ENCODE measurements around the gene PRADC1.

Gene PRADC1

GRCh38 chr2:73212448-73213176, 20.4 kb downstream of the PRADC1 start:
- Histone ChIP-seq H3K9me3 (no peaks in the 10 kb centered on the region), H3K27me3 (no peaks in the 10 kb centered on the region), H3K4me1 (no peaks in the 10 kb centered on the region), H3K4me3 (ENCODE audit: low read depth, low read length) (no peak overlapping the region), H3K36me3 (no peaks in the 10 kb centered on the region)
- peak; percentile 56 for DNase-seq
- TF ChIP-seq CTCF (IDR thresholded peaks at IDR 0.05; ENCODE audit: low read depth, low read length): peak; percentile 76

- H3K36me3 ChIP-seq: no peaks in the 10 kb centered on the region
- no peak for TF ChIP-seq CTCF (IDR thresholded peaks at IDR 0.05; ENCODE audit: low read depth, low read length)
These were observed 21.0 kb downstream of the PRADC1 start for GRCh38 chr2:73212098-73212447.

GRCh38 chr2:73210696-73211095, 22.3 kb downstream of the PRADC1 start:
- no peak for DNase-seq
- no peaks in the 10 kb centered on the region for H3K9me3 ChIP-seq
- H3K4me1 ChIP-seq: no peaks in the 10 kb centered on the region
- no peaks in the 10 kb centered on the region for H3K36me3 ChIP-seq
- H3K27me3 ChIP-seq: peaks cover 3% of the 10 kb centered on the region; the same call in 1 of the 2 replicates
- no peak for TF ChIP-seq CTCF (IDR thresholded peaks at IDR 0.05; ENCODE audit: low read depth, low read length)
- H3K4me3 ChIP-seq (ENCODE audit: low read depth, low read length): no peak overlapping the region

More at GRCh38 chr2:73212098-73212447, 21.0 kb downstream of the PRADC1 start:
- Histone ChIP-seq H3K4me1 (no peaks in the 10 kb centered on the region), H3K4me3 (ENCODE audit: low read depth, low read length) (no peak overlapping the region), H3K9me3 (no peaks in the 10 kb centered on the region), H3K27me3 (no peaks in the 10 kb centered on the region)
- DNase-seq: no peak

- Histone ChIP-seq H3K27me3 (peaks cover 5% of the 10 kb centered on the region), H3K4me1 (no peaks in the 10 kb centered on the region), H3K9me3 (no peaks in the 10 kb centered on the region), H3K4me3 (ENCODE audit: low read depth, low read length) (no peak overlapping the region), H3K36me3 (no peaks in the 10 kb centered on the region)
- no peak for DNase-seq
- TF ChIP-seq CTCF (IDR thresholded peaks at IDR 0.05; ENCODE audit: low read depth, low read length): no peak
These were observed 23.0 kb downstream of the PRADC1 start for GRCh38 chr2:73210019-73210418.

- Histone ChIP-seq H3K36me3 (no peaks in the 10 kb centered on the region), H3K9me3 (no peaks in the 10 kb centered on the region), H3K4me3 (ENCODE audit: low read depth, low read length) (no peak overlapping the region), H3K27me3 (peaks cover 18% of the 10 kb centered on the region), H3K4me1 (no peaks in the 10 kb centered on the region)
- TF ChIP-seq CTCF (IDR thresholded peaks at IDR 0.05; ENCODE audit: low read depth, low read length): no peak
- DNase-seq: no peak
These were observed 24.8 kb downstream of the PRADC1 start for GRCh38 chr2:73208258-73208657.

GRCh38 chr2:73205611-73206010, 27.4 kb downstream of the PRADC1 start:
- no peak for DNase-seq
- H3K4me1 ChIP-seq: no peaks in the 10 kb centered on the region
- no peaks in the 10 kb centered on the region for H3K36me3 ChIP-seq
- no peak for TF ChIP-seq CTCF (IDR thresholded peaks at IDR 0.05; ENCODE audit: low read depth, low read length)
- no peaks in the 10 kb centered on the region for H3K9me3 ChIP-seq
- peaks cover 37% of the 10 kb centered on the region for H3K27me3 ChIP-seq
- no peak overlapping the region for H3K4me3 ChIP-seq (ENCODE audit: low read depth, low read length)
